Uterus (tissue), 4 donors: Measurements from ENCODE around the gene PGAP2. TPM values are rescaled to one million over a fixed set of nuclear protein-coding genes. Genes with fewer than 3 reads are reported as not detected.
"Not testable (repeated sequence)": the region's sequence is repeated elsewhere in the genome, so short reads cannot be mapped to it uniquely, and the experiment has no call there.

Source experiments
- DNase-seq, 2 donors: peaks; one replicate each; pipeline ENCODE4 v3.0.0-alpha.2; 2019 to 2020
- H3K27ac ChIP-seq, 2 donors: fragments of 200-600 bp; sonication (generic); 1 replicate in 1 of 2; 2 replicates in 1 of 2; pipeline ENCODE4 v1.5.1; 2016 to 2018
- H3K27me3 ChIP-seq, 2 donors: fragments of 200-600 bp; sonication (generic); one replicate each; pipeline ENCODE4 v1.5.1; 2018 to 2019; ENCODE audit warnings: control low read depth in 1 of 2
- H3K36me3 ChIP-seq, 2 donors: fragments of 200-600 bp; sonication (generic); one replicate each; pipeline ENCODE4 v1.5.1; 2019; ENCODE audit warnings: control low read depth in 1 of 2
- H3K4me1 ChIP-seq, 2 donors: fragments of 200-600 bp; sonication (generic); one replicate each; pipeline ENCODE4 v1.5.1; 2018 to 2019; ENCODE audit warnings: control low read depth in 1 of 2
- H3K4me3 ChIP-seq, 2 donors: fragments of 200-600 bp; sonication (generic); 1 replicate in 1 of 2; 2 replicates in 1 of 2; pipeline ENCODE4 v1.5.1; 2018 to 2019; ENCODE audit warnings: mild to moderate bottlenecking in 1 of 2
- H3K9me3 ChIP-seq, 2 donors: fragments of 200-600 bp; sonication (generic); one replicate each; pipeline ENCODE4 v1.5.1; 2019; ENCODE audit warnings: control low read depth in 1 of 2
- CTCF ChIP-seq, 4 experiments: fragments of 200-600 bp in 2 of 4; fragments of 450-650 bp in 2 of 4; sonication (generic) in 2 of 4; IDR thresholded peaks; one replicate each; pipeline ENCODE4 v1.5.1; 2016 to 2019; ENCODE audit warnings: antibody characterized with exemption in 4 of 4, mild to moderate bottlenecking in 2 of 4, moderate library complexity in 1 of 4
- POLR2A ChIP-seq, 2 donors: fragments of 450-650 bp; IDR thresholded peaks; one replicate each; pipeline ENCODE4 v1.6.1; 2016; ENCODE audit warnings: antibody characterized with exemption in 2 of 2, mild to moderate bottlenecking in 1 of 2, moderate library complexity in 1 of 2
- intact Hi-C: fragments of 100-400 bp; cut with DNase I; formaldehyde crosslinking; loops from one replicate; pipeline ENCODE4 v1.15.1; 2023; ENCODE audit warnings: low total_unique reads
- total RNA-seq, 4 donors: library from RNA; depleted of rRNA in 3 of 4; stranded (reverse); fragments of >200 nt in 3 of 4; gene quantifications; one replicate each; pipeline versions ENCODE4 v1.1.0 to v1.2.4, GENCODE V29; 2014 to 2023
- donor health status: DM: yes; HTN: yes; CAD: no.

Gene PGAP2
- total RNA-seq, 4 donors from 2014 or later, result 12.2 to 16.5 (median 13.8) TPM; not detected in 1

- no peaks in the 10 kb centered on the region for H3K4me1 ChIP-seq
- H3K9me3 ChIP-seq, result no peaks in the 10 kb centered on the region
- H3K36me3 ChIP-seq, result no peaks in the 10 kb centered on the region
- no peak for DNase-seq
- no peak overlapping the region for H3K4me3 ChIP-seq
- no peak overlapping the region for H3K27ac ChIP-seq
- intact Hi-C loops, result no loop called here
- TF ChIP-seq POLR2A (IDR thresholded peaks at IDR 0.05) (no peak), CTCF (IDR thresholded peaks at IDR 0.05) (no peak)
- no peaks in the 10 kb centered on the region for H3K27me3 ChIP-seq
Measured at GRCh38 chr11:3781423-3781822, 26.9 kb upstream of the PGAP2 start.

GRCh38 chr11:3782963-3783362 lies 25.4 kb upstream of the PGAP2 start:
- Histone ChIP-seq H3K9me3 (no peaks in the 10 kb centered on the region), H3K27me3 (no peaks in the 10 kb centered on the region), H3K4me1 (no peaks in the 10 kb centered on the region), H3K27ac (no peak overlapping the region), H3K4me3 (no peak overlapping the region), H3K36me3 (no peaks in the 10 kb centered on the region)
- TF ChIP-seq POLR2A (IDR thresholded peaks at IDR 0.05) (no peak), CTCF (IDR thresholded peaks at IDR 0.05) (no peak)
- intact Hi-C loops, result no loop called here
- no peak for DNase-seq

- no peaks in the 10 kb centered on the region for H3K4me1 ChIP-seq
- no peak for DNase-seq
Measured at GRCh38 chr11:3783611-3784010, 24.7 kb upstream of the PGAP2 start.

GRCh38 chr11:3786781-3787428 lies 21.5 kb upstream of the PGAP2 start:
- DNase-seq, result no peak
- no peaks in the 10 kb centered on the region for H3K27me3 ChIP-seq
- H3K9me3 ChIP-seq, result no peaks in the 10 kb centered on the region
- intact Hi-C loops, result no loop called here
- no peaks in the 10 kb centered on the region for H3K36me3 ChIP-seq
- no peaks in the 10 kb centered on the region for H3K4me1 ChIP-seq
- H3K27ac ChIP-seq, result no peak overlapping the region
- H3K4me3 ChIP-seq, result no peak overlapping the region
- TF ChIP-seq POLR2A (IDR thresholded peaks at IDR 0.05) (no peak), CTCF (IDR thresholded peaks at IDR 0.05) (no peak)

More at GRCh38 chr11:3783611-3784010, 24.7 kb upstream of the PGAP2 start:
- Histone ChIP-seq H3K9me3 (no peaks in the 10 kb centered on the region), H3K36me3 (no peaks in the 10 kb centered on the region), H3K27me3 (no peaks in the 10 kb centered on the region), H3K27ac (no peak overlapping the region), H3K4me3 (no peak overlapping the region)
- intact Hi-C loops, result no loop called here
- no peak for TF ChIP-seq POLR2A (IDR thresholded peaks at IDR 0.05)

- H3K4me1 ChIP-seq, H3K27ac ChIP-seq, intact Hi-C loops: not testable (repeated sequence)
Measured at GRCh38 chr11:3794387-3794786, 14.0 kb upstream of the PGAP2 start.

GRCh38 chr11:3795131-3796001 lies 13.0 kb upstream of the PGAP2 start:
- H3K4me3 ChIP-seq, result peak overlapping the region in 1 of 2 donors; percentile 75
- H3K4me1 ChIP-seq, result no peaks in the 10 kb centered on the region
- no peak for DNase-seq
- H3K27me3 ChIP-seq, result no peaks in the 10 kb centered on the region
- intact Hi-C loops, result no loop called here
- H3K36me3 ChIP-seq, result no peaks in the 10 kb centered on the region
- TF ChIP-seq CTCF (IDR thresholded peaks at IDR 0.05) (no peak), POLR2A (IDR thresholded peaks at IDR 0.05) (no peak)
- peak overlapping the region in 1 of 2 donors; percentile 94 for H3K27ac ChIP-seq
- no peaks in the 10 kb centered on the region for H3K9me3 ChIP-seq

More at GRCh38 chr11:3794387-3794786, 14.0 kb upstream of the PGAP2 start:
- H3K36me3 ChIP-seq, H3K9me3 ChIP-seq, H3K4me3 ChIP-seq, DNase-seq, H3K27me3 ChIP-seq: not testable (repeated sequence)
